CD4-positive, CD25-positive, alpha-beta regulatory T cell (primary cell): Measurements from ENCODE around the gene IREB2. TPM values are rescaled to one million over a fixed set of nuclear protein-coding genes. Genes with fewer than 3 reads are reported as not detected.

Source experiments
- ATAC-seq, 2 donors: fragments of 150-1000 bp; cut with Tn5 transposase; one replicate each; pipeline ENCODE4 v1.10.0; 2021; ENCODE audit warnings: low read depth in 2 of 2, moderate number of reproducible peaks in 2 of 2, moderate library complexity in 1 of 2
- DNase-seq, 3 donors: peaks; one replicate each; pipeline versions ENCODE4 v3.0.0 to v3.0.0-alpha.2; 2012 to 2022; ENCODE audit warnings: mixed read lengths in 1 of 3
- H3K27ac ChIP-seq: one replicate; pipeline ENCODE4 v1.7.0; 2013; ENCODE audit warnings: mild to moderate bottlenecking, low read length; ENCODE audit not compliant: insufficient read depth, poor library complexity, severe bottlenecking
- H3K27me3 ChIP-seq: one replicate; pipeline ENCODE4 v1.7.0; 2013; ENCODE audit warnings: low read length; ENCODE audit not compliant: control insufficient read depth, insufficient read depth
- H3K36me3 ChIP-seq: one replicate; pipeline ENCODE4 v1.7.0; 2013; ENCODE audit warnings: mild to moderate bottlenecking, low read length, moderate library complexity; ENCODE audit not compliant: control insufficient read depth, insufficient read depth
- H3K4me1 ChIP-seq: 2 replicates; pipeline ENCODE4 v1.7.0; 2013; ENCODE audit warnings: mild to moderate bottlenecking, low read length; ENCODE audit not compliant: insufficient read depth, control insufficient read depth, poor library complexity, severe bottlenecking
- H3K4me3 ChIP-seq: one replicate; pipeline ENCODE4 v1.7.0; 2013; ENCODE audit warnings: low read depth, mild to moderate bottlenecking, low read length, moderate library complexity
- H3K9me3 ChIP-seq, 2 experiments: 1 replicate in 1 of 2; 2 replicates in 1 of 2; pipeline ENCODE4 v1.7.0; 2013; ENCODE audit warnings: low read length in 2 of 2, mild to moderate bottlenecking in 1 of 2, moderate library complexity in 1 of 2; ENCODE audit not compliant: control insufficient read depth in 2 of 2
- H3K27ac Mint-ChIP-seq, 3 donors: one replicate each; pipeline ENCODE4 v1.8.0; 2020 to 2022; ENCODE audit warnings: mild to moderate bottlenecking in 3 of 3, mixed read lengths in 3 of 3, moderate library complexity in 2 of 3
- H3K27me3 Mint-ChIP-seq: one replicate; pipeline ENCODE4 v1.8.0; 2022; ENCODE audit warnings: mild to moderate bottlenecking, mixed read lengths
- H3K36me3 Mint-ChIP-seq: one replicate; pipeline ENCODE4 v1.8.0; 2020; ENCODE audit warnings: mixed read lengths
- H3K4me1 Mint-ChIP-seq, 4 donors: one replicate each; pipeline ENCODE4 v1.8.0; 2020 to 2022; ENCODE audit warnings: mixed read lengths in 4 of 4, mild to moderate bottlenecking in 1 of 4
- H3K4me3 Mint-ChIP-seq, 4 donors: one replicate each; pipeline ENCODE4 v1.8.0; 2020 to 2022; ENCODE audit warnings: mild to moderate bottlenecking in 4 of 4, mixed read lengths in 4 of 4, moderate library complexity in 3 of 4
- H3K9me3 Mint-ChIP-seq, 7 donors: one replicate each; pipeline ENCODE4 v1.8.0; 2020 to 2022; ENCODE audit warnings: mixed read lengths in 7 of 7, mild to moderate bottlenecking in 3 of 7, moderate library complexity in 2 of 7
- polyA plus RNA-seq, 4 donors: library from polyadenylated mRNA; unstranded; fragments of 300-500 nt; fragmentation: Illumina TruSeq; gene quantifications; one replicate each; pipeline ENCODE4 v1.2.3, GENCODE V29; 2021
- total RNA-seq: library from RNA; stranded (reverse); gene quantifications from one replicate; pipeline ENCODE4 v1.2.3, GENCODE V29; 2022

IREB2 gene
- total and polyA plus RNA-seq, 5 donors from 2014 or later: 16.3 to 58.3 (median 18.7) TPM

GRCh38 chr15:78457101-78457500 is 19.1 kb downstream of the IREB2 start:
- no peaks in the 10 kb centered on the region for H3K27me3 Mint-ChIP-seq
- H3K4me1 Mint-ChIP-seq: peaks cover 71 to 92% (median 83%) of the 10 kb centered on the region in 4 donors
- H3K27me3 ChIP-seq: no peaks in the 10 kb centered on the region
- H3K36me3 ChIP-seq: peaks cover 3% of the 10 kb centered on the region
- DNase-seq (no peak), ATAC-seq (no peak)
- H3K9me3 ChIP-seq: no peaks in the 10 kb centered on the region
- H3K9me3 Mint-ChIP-seq: no peaks in the 10 kb centered on the region
- H3K4me3 ChIP-seq: no peak overlapping the region
- H3K4me3 Mint-ChIP-seq: peak overlapping the region in 2 of 4 donors; percentile 2 to 83
- H3K27ac ChIP-seq: no peak overlapping the region
- H3K36me3 Mint-ChIP-seq: no peaks in the 10 kb centered on the region
- H3K27ac Mint-ChIP-seq: peak overlapping the region; percentile 6 to 85 (median 60)
- peaks cover 26% of the 10 kb centered on the region for H3K4me1 ChIP-seq

GRCh38 chr15:78460737-78461136 is 22.7 kb downstream of the IREB2 start:
- Histone ChIP-seq H3K27ac (peak overlapping the region; percentile 24), H3K27me3 (no peaks in the 10 kb centered on the region), H3K4me1 (peaks cover 10% of the 10 kb centered on the region), H3K36me3 (peaks cover 35% of the 10 kb centered on the region), H3K9me3 (no peaks in the 10 kb centered on the region), H3K4me3 (no peak overlapping the region)
- ATAC-seq: no peak
- H3K4me3 Mint-ChIP-seq: no peak overlapping the region
- H3K4me1 Mint-ChIP-seq: peaks cover 46 to 65% (median 55%) of the 10 kb centered on the region in 4 donors
- H3K36me3 Mint-ChIP-seq: peaks cover 18% of the 10 kb centered on the region
- no peak for DNase-seq
- peak overlapping the region; percentile 14 to 80 (median 21) for H3K27ac Mint-ChIP-seq
- no peaks in the 10 kb centered on the region for H3K9me3 Mint-ChIP-seq
- no peaks in the 10 kb centered on the region for H3K27me3 Mint-ChIP-seq

GRCh38 chr15:78461171-78461888 is 23.3 kb downstream of the IREB2 start:
- peak overlapping the region; percentile 22 for H3K4me3 ChIP-seq
- peak overlapping the region; percentile 14 to 80 (median 28) for H3K27ac Mint-ChIP-seq
- H3K4me1 Mint-ChIP-seq: peaks cover 40 to 59% (median 50%) of the 10 kb centered on the region in 4 donors
- peak; percentile 76 to 85 for ATAC-seq
- H3K27ac ChIP-seq: peak overlapping the region; percentile 24
- H3K27me3 ChIP-seq: no peaks in the 10 kb centered on the region
- no peaks in the 10 kb centered on the region for H3K9me3 ChIP-seq
- H3K36me3 ChIP-seq: peaks cover 40% of the 10 kb centered on the region
- H3K9me3 Mint-ChIP-seq: no peaks in the 10 kb centered on the region
- peak in 2 of 3 donors; percentile 24 to 51 for DNase-seq
- peak overlapping the region in 2 of 4 donors; percentile 46 to 61 for H3K4me3 Mint-ChIP-seq
- H3K27me3 Mint-ChIP-seq: no peaks in the 10 kb centered on the region
- peaks cover 19% of the 10 kb centered on the region for H3K36me3 Mint-ChIP-seq
- peaks cover 10% of the 10 kb centered on the region for H3K4me1 ChIP-seq

DNA sequence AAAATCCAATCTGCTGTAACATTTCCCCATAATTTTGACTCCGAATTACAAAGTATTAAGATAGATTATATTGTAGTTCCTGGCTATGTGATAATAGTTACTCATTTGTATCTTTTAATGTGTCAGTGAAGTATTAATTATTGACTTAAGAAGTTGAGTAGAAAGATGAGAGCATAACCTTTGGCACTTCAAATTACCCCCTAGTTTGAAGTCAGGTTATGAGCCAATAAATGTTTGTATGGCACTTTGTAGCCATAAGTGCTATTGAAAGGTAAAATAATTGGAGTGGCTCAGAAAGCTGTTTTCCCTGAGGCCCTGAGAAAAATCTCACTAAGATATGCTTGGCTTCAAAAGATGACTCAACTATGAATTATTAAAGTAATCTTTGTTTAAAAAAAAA is 31.0 kb downstream of the IREB2 start:
- H3K4me1 Mint-ChIP-seq: peaks cover 0 to 5% (median 3%) of the 10 kb centered on the region in 4 donors
- H3K4me3 Mint-ChIP-seq: no peak overlapping the region
- no peaks in the 10 kb centered on the region for H3K4me1 ChIP-seq
- H3K9me3 Mint-ChIP-seq: no peaks in the 10 kb centered on the region
- no peak overlapping the region for H3K27ac ChIP-seq
- no peaks in the 10 kb centered on the region for H3K27me3 ChIP-seq
- peak overlapping the region in 1 of 3 donors; percentile 65 for H3K27ac Mint-ChIP-seq
- H3K4me3 ChIP-seq: no peak overlapping the region
- DNase-seq (no peak), ATAC-seq (no peak)
- H3K36me3 Mint-ChIP-seq: peaks cover 22% of the 10 kb centered on the region
- peaks cover 85% of the 10 kb centered on the region for H3K36me3 ChIP-seq
- H3K9me3 ChIP-seq: no peaks in the 10 kb centered on the region
- no peaks in the 10 kb centered on the region for H3K27me3 Mint-ChIP-seq

DNA sequence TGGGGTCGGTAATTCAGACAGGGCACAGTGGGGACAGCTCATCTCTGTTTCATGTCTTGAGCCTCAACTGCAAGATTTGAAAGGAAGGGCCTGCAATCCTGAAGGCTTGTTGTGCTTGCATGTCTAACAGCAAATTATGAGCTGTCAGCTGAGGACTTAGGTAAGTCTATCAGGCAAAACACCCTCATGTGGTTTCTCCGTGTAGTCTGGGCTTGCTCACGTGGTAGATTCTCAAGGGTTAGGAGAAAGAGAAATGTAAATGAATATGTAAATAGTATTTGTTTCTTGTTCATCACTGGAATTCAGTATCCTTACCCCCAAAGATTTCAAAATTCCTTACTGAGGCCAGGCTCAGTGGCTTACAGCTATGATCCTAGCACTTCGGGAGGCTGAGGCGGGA is 39.3 kb downstream of the IREB2 start:
- H3K4me1 Mint-ChIP-seq: peaks cover 0 to 4% (median 0%) of the 10 kb centered on the region in 4 donors
- Histone ChIP-seq H3K4me1 (no peaks in the 10 kb centered on the region), H3K4me3 (no peak overlapping the region), H3K27ac (no peak overlapping the region), H3K36me3 (peaks cover 68% of the 10 kb centered on the region), H3K9me3 (no peaks in the 10 kb centered on the region), H3K27me3 (no peaks in the 10 kb centered on the region)
- no peaks in the 10 kb centered on the region for H3K9me3 Mint-ChIP-seq
- H3K36me3 Mint-ChIP-seq: peaks cover 10% of the 10 kb centered on the region
- no peaks in the 10 kb centered on the region for H3K27me3 Mint-ChIP-seq
- H3K27ac Mint-ChIP-seq: peak overlapping the region in 1 of 3 donors; percentile 40
- DNase-seq: no peak
- ATAC-seq: no peak
- no peak overlapping the region for H3K4me3 Mint-ChIP-seq

GRCh38 chr15:78479650-78480049 is 41.6 kb downstream of the IREB2 start:
- H3K4me3 Mint-ChIP-seq: no peak overlapping the region
- H3K36me3 Mint-ChIP-seq: peaks cover 16% of the 10 kb centered on the region
- H3K4me1 ChIP-seq: no peaks in the 10 kb centered on the region
- no peaks in the 10 kb centered on the region for H3K27me3 ChIP-seq
- no peak overlapping the region for H3K4me3 ChIP-seq
- no peaks in the 10 kb centered on the region for H3K4me1 Mint-ChIP-seq
- ATAC-seq (no peak), DNase-seq (no peak)
- H3K9me3 ChIP-seq: no peaks in the 10 kb centered on the region
- peaks cover 67% of the 10 kb centered on the region for H3K36me3 ChIP-seq
- no peaks in the 10 kb centered on the region for H3K9me3 Mint-ChIP-seq
- H3K27ac Mint-ChIP-seq: no peak overlapping the region
- no peaks in the 10 kb centered on the region for H3K27me3 Mint-ChIP-seq
- no peak overlapping the region for H3K27ac ChIP-seq

- no peak for ATAC-seq
- peaks cover 26% of the 10 kb centered on the region for H3K36me3 Mint-ChIP-seq
Observed at GRCh38 chr15:78481917-78482316, 43.9 kb downstream of the IREB2 start.

DNA sequence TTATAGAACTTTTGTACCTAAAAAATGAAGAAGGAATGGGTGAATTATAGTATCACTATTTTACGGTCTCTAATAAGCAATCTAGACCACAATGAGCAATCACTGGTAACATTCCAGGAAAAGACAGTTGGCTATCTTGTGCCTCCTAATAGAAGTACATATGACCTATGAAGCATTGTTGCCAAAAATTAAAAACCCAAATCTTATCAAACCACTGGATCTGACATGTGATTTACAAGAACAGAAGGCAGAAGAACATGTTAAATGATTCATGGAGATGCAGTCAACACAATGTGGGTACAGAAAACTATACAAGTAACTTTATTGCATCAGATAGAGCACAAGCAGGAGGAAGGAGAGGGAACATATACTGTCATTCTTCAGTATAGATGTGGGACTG is 54.9 kb downstream of the IREB2 start:
- peaks cover 84% of the 10 kb centered on the region for H3K36me3 ChIP-seq
- no peaks in the 10 kb centered on the region for H3K27me3 ChIP-seq
- Mint-ChIP-seq H3K27ac (peak overlapping the region in 1 of 3 donors; percentile 15), H3K9me3 (no peaks in the 10 kb centered on the region), H3K4me1 (peaks cover 0 to 9% (median 0%) of the 10 kb centered on the region in 4 donors), H3K36me3 (peaks cover 57% of the 10 kb centered on the region), H3K27me3 (no peaks in the 10 kb centered on the region), H3K4me3 (no peak overlapping the region)
- no peaks in the 10 kb centered on the region for H3K9me3 ChIP-seq
- no peak for DNase-seq
- ATAC-seq: no peak
- H3K4me1 ChIP-seq: no peaks in the 10 kb centered on the region
- H3K27ac ChIP-seq: no peak overlapping the region
- H3K4me3 ChIP-seq: no peak overlapping the region

More at GRCh38 chr15:78481917-78482316, 43.9 kb downstream of the IREB2 start:
- Mint-ChIP-seq H3K27ac (no peak overlapping the region), H3K4me1 (no peaks in the 10 kb centered on the region), H3K9me3 (no peaks in the 10 kb centered on the region), H3K27me3 (no peaks in the 10 kb centered on the region), H3K4me3 (no peak overlapping the region)
- no peak overlapping the region for H3K27ac ChIP-seq
- no peaks in the 10 kb centered on the region for H3K9me3 ChIP-seq
- no peaks in the 10 kb centered on the region for H3K27me3 ChIP-seq
- no peak for DNase-seq
- no peaks in the 10 kb centered on the region for H3K4me1 ChIP-seq
- no peak overlapping the region for H3K4me3 ChIP-seq
- peaks cover 66% of the 10 kb centered on the region for H3K36me3 ChIP-seq
